PC-3 (cell line): ENCODE results near the gene FAR2.

Experiments
- EZH2 ChIP-seq: fragments of 300-600 bp; sonication (generic); IDR thresholded peaks from one replicate; pipeline ENCODE4 v1.6.1; 2017; ENCODE audit warnings: antibody characterized with exemption, mild to moderate bottlenecking, low read length; ENCODE audit not compliant: unreplicated experiment
- EZH2phosphoT487 ChIP-seq: fragments of 300-600 bp; sonication (generic); IDR thresholded peaks from 2 replicates; pipeline ENCODE4 v1.6.1; 2018; ENCODE audit warnings: mild to moderate bottlenecking, antibody characterized with exemption, low read length, borderline replicate concordance
- TF ChIP-seq, protein P1 (sequence below): fragments of 300-600 bp; sonication (generic); conservative IDR thresholded peaks from 2 replicates; pipeline ENCODE4 v1.5.1; 2017; ENCODE audit warnings: antibody characterized with exemption, low read depth, mild to moderate bottlenecking, low read length

DNA sequence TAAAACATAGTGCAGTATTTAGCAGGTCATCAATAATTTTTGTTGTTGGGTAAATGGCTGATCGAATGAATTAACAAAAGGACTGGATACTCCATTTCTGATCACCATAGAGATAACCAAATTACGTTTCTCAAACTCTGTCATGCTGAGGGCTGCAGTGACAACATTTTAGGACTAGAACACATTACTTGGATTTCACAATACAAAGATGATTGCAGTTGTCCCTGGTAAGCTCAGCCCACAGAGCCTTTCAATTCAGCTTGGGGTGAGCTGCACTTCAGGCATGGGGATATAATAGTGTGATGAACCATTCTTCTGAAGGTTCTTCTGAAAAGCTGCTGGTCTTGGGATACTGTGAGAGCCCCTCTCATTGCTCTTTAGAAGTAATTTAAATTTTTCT is 74.3 kb downstream of the FAR2 start:
- TF ChIP-seq, protein P1, sequence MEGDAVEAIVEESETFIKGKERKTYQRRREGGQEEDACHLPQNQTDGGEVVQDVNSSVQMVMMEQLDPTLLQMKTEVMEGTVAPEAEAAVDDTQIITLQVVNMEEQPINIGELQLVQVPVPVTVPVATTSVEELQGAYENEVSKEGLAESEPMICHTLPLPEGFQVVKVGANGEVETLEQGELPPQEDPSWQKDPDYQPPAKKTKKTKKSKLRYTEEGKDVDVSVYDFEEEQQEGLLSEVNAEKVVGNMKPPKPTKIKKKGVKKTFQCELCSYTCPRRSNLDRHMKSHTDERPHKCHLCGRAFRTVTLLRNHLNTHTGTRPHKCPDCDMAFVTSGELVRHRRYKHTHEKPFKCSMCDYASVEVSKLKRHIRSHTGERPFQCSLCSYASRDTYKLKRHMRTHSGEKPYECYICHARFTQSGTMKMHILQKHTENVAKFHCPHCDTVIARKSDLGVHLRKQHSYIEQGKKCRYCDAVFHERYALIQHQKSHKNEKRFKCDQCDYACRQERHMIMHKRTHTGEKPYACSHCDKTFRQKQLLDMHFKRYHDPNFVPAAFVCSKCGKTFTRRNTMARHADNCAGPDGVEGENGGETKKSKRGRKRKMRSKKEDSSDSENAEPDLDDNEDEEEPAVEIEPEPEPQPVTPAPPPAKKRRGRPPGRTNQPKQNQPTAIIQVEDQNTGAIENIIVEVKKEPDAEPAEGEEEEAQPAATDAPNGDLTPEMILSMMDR: no peak
- TF ChIP-seq EZH2phosphoT487 (no peak), EZH2 (no peak)
